NB4 (cell line): Measurements from ENCODE around the gene TCF12.

Experiments used
- MYC ChIP-seq: IDR thresholded peaks from 2 replicates; pipeline ENCODE4 v1.6.1; 2011; ENCODE audit warnings: low read depth, low read length
- POLR2A ChIP-seq: IDR thresholded peaks from 2 replicates; pipeline ENCODE4 v1.6.1; 2011; ENCODE audit warnings: mild to moderate bottlenecking; ENCODE audit not compliant: insufficient read length; ENCODE audit errors: extremely low read depth
- TF ChIP-seq, protein P1 (sequence below): IDR thresholded peaks from one replicate; pipeline ENCODE4 v1.5.1; 2012; ENCODE audit warnings: low read depth, low read length

DNA sequence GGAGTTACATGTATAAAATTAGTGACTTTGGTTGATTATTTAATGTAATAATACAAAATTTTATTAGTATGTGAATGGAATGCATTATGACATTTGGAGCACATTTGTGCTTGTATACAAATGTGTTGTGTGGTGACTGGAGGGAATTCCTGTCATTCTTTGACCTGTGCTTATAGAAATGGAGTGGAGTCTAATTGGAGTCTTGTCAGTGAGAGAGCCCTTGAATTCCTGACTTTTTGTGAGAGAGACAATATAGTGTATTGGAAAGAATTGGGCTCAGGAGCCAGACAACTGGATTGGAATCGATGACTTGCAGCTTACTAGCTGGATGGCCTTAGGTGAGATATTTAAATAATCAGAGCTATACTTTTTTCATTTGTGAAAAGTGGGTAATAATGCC is 9.4 kb downstream of the TCF12 start:
- TF ChIP-seq, protein P1, sequence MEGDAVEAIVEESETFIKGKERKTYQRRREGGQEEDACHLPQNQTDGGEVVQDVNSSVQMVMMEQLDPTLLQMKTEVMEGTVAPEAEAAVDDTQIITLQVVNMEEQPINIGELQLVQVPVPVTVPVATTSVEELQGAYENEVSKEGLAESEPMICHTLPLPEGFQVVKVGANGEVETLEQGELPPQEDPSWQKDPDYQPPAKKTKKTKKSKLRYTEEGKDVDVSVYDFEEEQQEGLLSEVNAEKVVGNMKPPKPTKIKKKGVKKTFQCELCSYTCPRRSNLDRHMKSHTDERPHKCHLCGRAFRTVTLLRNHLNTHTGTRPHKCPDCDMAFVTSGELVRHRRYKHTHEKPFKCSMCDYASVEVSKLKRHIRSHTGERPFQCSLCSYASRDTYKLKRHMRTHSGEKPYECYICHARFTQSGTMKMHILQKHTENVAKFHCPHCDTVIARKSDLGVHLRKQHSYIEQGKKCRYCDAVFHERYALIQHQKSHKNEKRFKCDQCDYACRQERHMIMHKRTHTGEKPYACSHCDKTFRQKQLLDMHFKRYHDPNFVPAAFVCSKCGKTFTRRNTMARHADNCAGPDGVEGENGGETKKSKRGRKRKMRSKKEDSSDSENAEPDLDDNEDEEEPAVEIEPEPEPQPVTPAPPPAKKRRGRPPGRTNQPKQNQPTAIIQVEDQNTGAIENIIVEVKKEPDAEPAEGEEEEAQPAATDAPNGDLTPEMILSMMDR, result no peak
- no peak for TF ChIP-seq POLR2A
- no peak for TF ChIP-seq MYC
